ENCODE data around the gene IKZF4.
A peak's percentile ranks its signal among the peaks of the same experiment; 100 is the strongest.
"Not testable (repeated sequence)": the region's sequence is repeated elsewhere in the genome, so short reads cannot be mapped to it uniquely, and the experiment has no call there.

The IKZF4 gene

DNA sequence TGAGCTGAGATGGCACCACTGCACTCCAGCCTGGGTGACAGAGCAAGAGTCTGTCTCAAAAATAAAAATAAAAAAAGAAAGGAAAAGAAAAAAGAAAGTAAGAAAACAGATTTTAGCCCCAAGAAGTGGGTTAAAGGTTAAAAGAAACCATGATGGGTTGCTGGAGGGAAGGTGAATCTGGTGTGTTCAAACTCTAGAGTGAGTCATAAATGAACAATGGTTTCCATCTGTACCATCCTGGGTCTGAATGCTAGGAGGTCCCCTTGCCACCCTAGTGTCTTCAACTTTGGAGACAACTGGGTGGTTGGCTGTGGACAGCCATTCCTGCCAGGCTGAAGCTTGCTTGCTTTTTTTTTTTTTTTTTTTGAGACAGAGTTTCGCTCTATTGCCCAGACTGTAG lies 19.3 kb downstream of the IKZF4 start:
- no peak for ATAC-seq
- no peak for TF ChIP-seq ESRRG (CRISPR knock-in tag; IDR thresholded peaks at IDR 0.05)

DNA sequence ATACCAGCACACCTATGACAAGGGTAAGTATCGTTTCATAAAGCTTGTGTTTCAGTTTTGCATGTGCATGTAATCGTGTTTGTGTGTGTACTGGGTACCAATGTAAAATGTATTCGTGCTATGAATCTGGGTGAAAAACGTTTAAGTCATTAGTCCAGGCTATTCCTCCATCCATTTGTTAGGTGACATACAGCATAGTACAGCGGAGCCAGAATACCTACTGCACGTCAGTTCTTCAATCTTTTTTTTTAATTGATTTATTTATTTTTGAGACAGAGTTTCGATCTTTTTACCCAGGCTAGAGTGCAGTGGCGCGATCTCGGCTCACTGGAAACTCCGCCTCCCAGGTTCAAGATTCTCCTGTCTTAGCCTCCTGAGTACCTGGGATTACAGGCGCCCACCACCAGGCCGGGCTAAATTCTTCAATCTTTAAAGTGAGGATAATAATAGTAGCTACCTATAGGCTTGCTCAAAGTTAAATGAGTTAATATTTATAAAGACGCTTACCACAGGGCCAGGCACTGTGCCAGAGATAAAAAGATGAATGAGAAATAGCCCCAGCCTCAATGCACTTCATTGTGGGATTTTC lies 20.2 kb downstream of the IKZF4 start:
- TF ChIP-seq PPARA (CRISPR knock-in tag; IDR thresholded peaks at IDR 0.05; ENCODE audit: borderline replicate concordance): no peak
- no peak for TF ChIP-seq ESRRG (CRISPR knock-in tag; IDR thresholded peaks at IDR 0.05)
- peak; percentile 33 for ATAC-seq

DNA sequence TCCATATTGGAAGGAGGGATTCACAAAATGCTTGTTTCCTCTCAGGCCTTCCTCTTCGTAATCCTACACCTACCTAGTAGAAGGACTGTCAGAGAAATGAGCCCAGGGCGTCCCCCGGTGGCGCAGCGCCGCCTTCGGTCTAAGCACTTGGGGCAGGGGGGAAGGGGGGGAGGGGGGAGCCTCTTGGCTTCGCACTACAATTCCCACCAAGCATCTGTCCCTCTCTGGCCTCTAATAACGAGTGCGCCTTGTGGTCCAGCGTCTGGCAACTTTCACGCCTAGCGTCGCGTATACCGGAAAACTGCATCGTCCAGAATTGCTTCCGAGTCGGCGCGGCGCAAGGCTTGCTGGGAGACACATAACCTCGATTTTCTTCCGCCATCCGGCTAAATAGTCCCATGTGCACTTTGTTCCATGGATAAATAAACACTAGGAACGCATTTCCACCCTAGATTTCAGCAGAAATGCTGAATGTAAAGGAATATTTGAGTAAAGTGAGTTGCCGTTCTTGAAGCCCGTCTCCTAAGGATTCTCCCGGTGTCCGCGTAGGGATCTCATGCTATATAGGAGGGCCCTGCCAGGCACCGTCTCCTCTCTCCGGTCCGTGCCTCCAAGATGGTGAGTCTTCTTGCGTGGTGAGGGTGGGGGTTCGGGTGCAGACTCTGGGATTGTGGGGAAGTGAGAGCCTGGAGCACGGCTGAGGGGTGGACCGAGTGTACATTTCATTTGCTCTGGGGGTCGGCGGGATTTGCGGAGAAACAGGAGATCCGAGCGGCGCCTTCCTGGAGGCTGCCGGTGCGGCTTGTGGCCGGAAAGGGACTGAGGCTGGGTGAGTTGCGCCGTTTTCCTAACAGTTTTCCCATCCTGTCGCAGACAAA lies 20.9 kb downstream of the IKZF4 start, which contains the start of gene RPS26:
RPS26 (plus strand) TSS at position 367 of the 878 bp plus-strand sequence; CDS start at position 616, 249 bp downstream.
- TF ChIP-seq, protein P1, sequence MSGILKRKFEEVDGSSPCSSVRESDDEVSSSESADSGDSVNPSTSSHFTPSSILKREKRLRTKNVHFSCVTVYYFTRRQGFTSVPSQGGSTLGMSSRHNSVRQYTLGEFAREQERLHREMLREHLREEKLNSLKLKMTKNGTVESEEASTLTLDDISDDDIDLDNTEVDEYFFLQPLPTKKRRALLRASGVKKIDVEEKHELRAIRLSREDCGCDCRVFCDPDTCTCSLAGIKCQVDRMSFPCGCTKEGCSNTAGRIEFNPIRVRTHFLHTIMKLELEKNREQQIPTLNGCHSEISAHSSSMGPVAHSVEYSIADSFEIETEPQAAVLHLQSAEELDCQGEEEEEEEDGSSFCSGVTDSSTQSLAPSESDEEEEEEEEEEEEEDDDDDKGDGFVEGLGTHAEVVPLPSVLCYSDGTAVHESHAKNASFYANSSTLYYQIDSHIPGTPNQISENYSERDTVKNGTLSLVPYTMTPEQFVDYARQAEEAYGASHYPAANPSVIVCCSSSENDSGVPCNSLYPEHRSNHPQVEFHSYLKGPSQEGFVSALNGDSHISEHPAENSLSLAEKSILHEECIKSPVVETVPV (CRISPR knock-in tag; IDR thresholded peaks at IDR 0.05): peak; percentile 50; the same call in 1 of the 2 replicates
- no peak for TF ChIP-seq ISL1 (CRISPR knock-in tag; IDR thresholded peaks at IDR 0.05)
- no peak for TF ChIP-seq ESRRG (CRISPR knock-in tag; IDR thresholded peaks at IDR 0.05)
- peak; percentile 35; the same call in 1 of the 2 replicates for TF ChIP-seq ZFP30 (CRISPR knock-in tag; IDR thresholded peaks at IDR 0.05)
- TF ChIP-seq RARB (CRISPR knock-in tag; IDR thresholded peaks at IDR 0.05): no peak
- no peak for TF ChIP-seq ZNF8 (CRISPR knock-in tag; IDR thresholded peaks at IDR 0.05)
- TF ChIP-seq TCF4 (CRISPR knock-in tag; IDR thresholded peaks at IDR 0.05; ENCODE audit: borderline replicate concordance): peak; percentile 39; the same call in 1 of the 2 replicates
- TF ChIP-seq, protein P2, sequence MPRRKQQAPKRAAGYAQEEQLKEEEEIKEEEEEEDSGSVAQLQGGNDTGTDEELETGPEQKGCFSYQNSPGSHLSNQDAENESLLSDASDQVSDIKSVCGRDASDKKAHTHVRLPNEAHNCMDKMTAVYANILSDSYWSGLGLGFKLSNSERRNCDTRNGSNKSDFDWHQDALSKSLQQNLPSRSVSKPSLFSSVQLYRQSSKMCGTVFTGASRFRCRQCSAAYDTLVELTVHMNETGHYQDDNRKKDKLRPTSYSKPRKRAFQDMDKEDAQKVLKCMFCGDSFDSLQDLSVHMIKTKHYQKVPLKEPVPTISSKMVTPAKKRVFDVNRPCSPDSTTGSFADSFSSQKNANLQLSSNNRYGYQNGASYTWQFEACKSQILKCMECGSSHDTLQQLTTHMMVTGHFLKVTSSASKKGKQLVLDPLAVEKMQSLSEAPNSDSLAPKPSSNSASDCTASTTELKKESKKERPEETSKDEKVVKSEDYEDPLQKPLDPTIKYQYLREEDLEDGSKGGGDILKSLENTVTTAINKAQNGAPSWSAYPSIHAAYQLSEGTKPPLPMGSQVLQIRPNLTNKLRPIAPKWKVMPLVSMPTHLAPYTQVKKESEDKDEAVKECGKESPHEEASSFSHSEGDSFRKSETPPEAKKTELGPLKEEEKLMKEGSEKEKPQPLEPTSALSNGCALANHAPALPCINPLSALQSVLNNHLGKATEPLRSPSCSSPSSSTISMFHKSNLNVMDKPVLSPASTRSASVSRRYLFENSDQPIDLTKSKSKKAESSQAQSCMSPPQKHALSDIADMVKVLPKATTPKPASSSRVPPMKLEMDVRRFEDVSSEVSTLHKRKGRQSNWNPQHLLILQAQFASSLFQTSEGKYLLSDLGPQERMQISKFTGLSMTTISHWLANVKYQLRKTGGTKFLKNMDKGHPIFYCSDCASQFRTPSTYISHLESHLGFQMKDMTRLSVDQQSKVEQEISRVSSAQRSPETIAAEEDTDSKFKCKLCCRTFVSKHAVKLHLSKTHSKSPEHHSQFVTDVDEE (CRISPR knock-in tag; IDR thresholded peaks at IDR 0.05): 0 out of 2 replicates have a peak, but pooled peaks have one; percentile 10
- TF ChIP-seq, protein P3, sequence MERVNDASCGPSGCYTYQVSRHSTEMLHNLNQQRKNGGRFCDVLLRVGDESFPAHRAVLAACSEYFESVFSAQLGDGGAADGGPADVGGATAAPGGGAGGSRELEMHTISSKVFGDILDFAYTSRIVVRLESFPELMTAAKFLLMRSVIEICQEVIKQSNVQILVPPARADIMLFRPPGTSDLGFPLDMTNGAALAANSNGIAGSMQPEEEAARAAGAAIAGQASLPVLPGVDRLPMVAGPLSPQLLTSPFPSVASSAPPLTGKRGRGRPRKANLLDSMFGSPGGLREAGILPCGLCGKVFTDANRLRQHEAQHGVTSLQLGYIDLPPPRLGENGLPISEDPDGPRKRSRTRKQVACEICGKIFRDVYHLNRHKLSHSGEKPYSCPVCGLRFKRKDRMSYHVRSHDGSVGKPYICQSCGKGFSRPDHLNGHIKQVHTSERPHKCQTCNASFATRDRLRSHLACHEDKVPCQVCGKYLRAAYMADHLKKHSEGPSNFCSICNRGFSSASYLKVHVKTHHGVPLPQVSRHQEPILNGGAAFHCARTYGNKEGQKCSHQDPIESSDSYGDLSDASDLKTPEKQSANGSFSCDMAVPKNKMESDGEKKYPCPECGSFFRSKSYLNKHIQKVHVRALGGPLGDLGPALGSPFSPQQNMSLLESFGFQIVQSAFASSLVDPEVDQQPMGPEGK (CRISPR knock-in tag; IDR thresholded peaks at IDR 0.05; ENCODE audit: borderline replicate concordance): 0 out of 2 replicates have a peak, but pooled peaks have one; percentile 42
- no peak; the same call in 1 of the 2 replicates for TF ChIP-seq ARNTL (CRISPR knock-in tag; IDR thresholded peaks at IDR 0.05; ENCODE audit: borderline replicate concordance, low read depth)
- TF ChIP-seq, protein P4, sequence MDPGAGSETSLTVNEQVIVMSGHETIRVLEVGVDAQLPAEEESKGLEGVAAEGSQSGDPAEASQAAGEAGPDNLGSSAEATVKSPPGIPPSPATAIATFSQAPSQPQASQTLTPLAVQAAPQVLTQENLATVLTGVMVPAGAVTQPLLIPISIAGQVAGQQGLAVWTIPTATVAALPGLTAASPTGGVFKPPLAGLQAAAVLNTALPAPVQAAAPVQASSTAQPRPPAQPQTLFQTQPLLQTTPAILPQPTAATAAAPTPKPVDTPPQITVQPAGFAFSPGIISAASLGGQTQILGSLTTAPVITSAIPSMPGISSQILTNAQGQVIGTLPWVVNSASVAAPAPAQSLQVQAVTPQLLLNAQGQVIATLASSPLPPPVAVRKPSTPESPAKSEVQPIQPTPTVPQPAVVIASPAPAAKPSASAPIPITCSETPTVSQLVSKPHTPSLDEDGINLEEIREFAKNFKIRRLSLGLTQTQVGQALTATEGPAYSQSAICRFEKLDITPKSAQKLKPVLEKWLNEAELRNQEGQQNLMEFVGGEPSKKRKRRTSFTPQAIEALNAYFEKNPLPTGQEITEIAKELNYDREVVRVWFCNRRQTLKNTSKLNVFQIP (CRISPR knock-in tag; IDR thresholded peaks at IDR 0.05; ENCODE audit: borderline replicate concordance, low read depth): no peak; the same call in 1 of the 2 replicates
- TF ChIP-seq ZNF565 (CRISPR knock-in tag; conservative IDR thresholded peaks at IDR 0.05; ENCODE audit: low read depth): no peak
- ATAC-seq: peak; percentile 94

DNA sequence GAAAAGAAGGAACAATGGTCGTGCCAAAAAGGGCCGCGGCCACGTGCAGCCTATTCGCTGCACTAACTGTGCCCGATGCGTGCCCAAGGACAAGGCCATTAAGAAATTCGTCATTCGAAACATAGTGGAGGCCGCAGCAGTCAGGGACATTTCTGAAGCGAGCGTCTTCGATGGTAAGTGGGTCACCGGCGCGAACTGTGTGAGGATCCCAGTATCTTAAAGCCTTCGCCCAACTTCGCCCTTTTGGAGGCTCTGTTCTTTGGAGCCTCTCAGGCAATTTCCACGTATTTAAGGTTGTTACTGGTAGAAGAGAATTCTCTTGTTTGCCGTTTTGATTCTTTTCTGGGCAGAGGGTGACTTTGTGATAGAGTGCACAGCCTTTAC lies 21.6 kb downstream of the IKZF4 start:
- not testable (repeated sequence) for ATAC-seq

DNA sequence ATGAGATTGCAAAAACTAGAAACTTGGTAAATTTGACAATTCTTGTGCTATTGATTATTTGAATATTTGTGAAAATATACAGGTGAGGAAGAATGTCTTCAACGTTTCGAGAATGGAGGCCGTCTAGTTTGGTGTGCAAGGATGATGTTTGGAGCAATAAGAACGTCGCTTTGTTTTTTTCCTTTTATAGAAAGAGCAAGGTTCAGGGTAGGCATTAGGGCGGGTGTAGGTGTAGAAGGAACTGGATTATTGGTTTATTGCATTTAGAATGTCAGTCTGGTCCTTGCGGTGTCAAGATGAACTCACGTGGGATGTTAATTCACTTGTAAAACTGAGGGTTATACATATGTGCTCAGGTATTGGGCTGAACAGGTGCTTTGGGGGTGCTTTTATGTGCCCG lies 22.0 kb downstream of the IKZF4 start:
- no peak for ATAC-seq
- TF ChIP-seq SNAI2 (CRISPR knock-in tag; IDR thresholded peaks at IDR 0.05) (no peak), TCF4 (CRISPR knock-in tag; IDR thresholded peaks at IDR 0.05; ENCODE audit: borderline replicate concordance) (no peak), BACH2 (CRISPR knock-in tag; IDR thresholded peaks at IDR 0.05; ENCODE audit: borderline replicate concordance) (no peak), ZFP3 (CRISPR knock-in tag; IDR thresholded peaks at IDR 0.05) (no peak), RARB (CRISPR knock-in tag; IDR thresholded peaks at IDR 0.05) (no peak), ZNF565 (CRISPR knock-in tag; conservative IDR thresholded peaks at IDR 0.05; ENCODE audit: low read depth) (no peak), ESRRG (CRISPR knock-in tag; IDR thresholded peaks at IDR 0.05) (no peak), ZC3H10 (CRISPR knock-in tag; IDR thresholded peaks at IDR 0.05) (no peak)
- TF ChIP-seq, protein P5, sequence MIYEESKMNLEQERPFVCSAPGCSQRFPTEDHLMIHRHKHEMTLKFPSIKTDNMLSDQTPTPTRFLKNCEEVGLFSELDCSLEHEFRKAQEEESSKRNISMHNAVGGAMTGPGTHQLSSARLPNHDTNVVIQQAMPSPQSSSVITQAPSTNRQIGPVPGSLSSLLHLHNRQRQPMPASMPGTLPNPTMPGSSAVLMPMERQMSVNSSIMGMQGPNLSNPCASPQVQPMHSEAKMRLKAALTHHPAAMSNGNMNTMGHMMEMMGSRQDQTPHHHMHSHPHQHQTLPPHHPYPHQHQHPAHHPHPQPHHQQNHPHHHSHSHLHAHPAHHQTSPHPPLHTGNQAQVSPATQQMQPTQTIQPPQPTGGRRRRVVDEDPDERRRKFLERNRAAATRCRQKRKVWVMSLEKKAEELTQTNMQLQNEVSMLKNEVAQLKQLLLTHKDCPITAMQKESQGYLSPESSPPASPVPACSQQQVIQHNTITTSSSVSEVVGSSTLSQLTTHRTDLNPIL (CRISPR knock-in tag; IDR thresholded peaks at IDR 0.05; ENCODE audit: low read depth): no peak
- TF ChIP-seq, protein P2 (CRISPR knock-in tag; IDR thresholded peaks at IDR 0.05): no peak

All from SK-N-SH treated with all-trans-retinoic acid at 6 μM for 48 hours (cell line).